GM12878 (cell line): ENCODE results near the gene ANXA10. TPM values are rescaled to one million over a fixed set of nuclear protein-coding genes. Genes with fewer than 3 reads are reported as not detected.
A peak's percentile ranks its signal among the peaks of the same experiment; 100 is the strongest.

Experiments
- ATAC-seq: fragments of 200-7000 bp; cut with Tn5 transposase; 3 replicates; pipeline ENCODE4 v1.9.1; 2020; ENCODE audit warnings: mild to moderate bottlenecking, moderate library complexity
- BruUV-seq: library from RNA; stranded (reverse); fragments of 400-500 nt; replicated peaks from 2 replicates; lab custom pipeline; 2021; lab: Mats Ljungman, UMichigan
- CTCF ChIA-PET: fragments of 300-600 bp; sonication (Branson Sonifier 250); formaldehyde crosslinking; extraction: SDS; loops from one replicate; lab custom pipeline; 2021; ENCODE audit warnings: inconsistent platforms; lab: Yijun Ruan, JAX
- POLR2A ChIA-PET: fragments of 350-600 bp; formaldehyde crosslinking; extraction: SDS; loops from one replicate; lab custom pipeline; 2021; ENCODE audit warnings: inconsistent platforms; lab: Charles Lee
- RAD21 ChIA-PET: fragments of 300-600 bp; sonication (Branson Sonifier 250); formaldehyde crosslinking; loops from one replicate; lab custom pipeline; 2023; ENCODE audit warnings: antibody characterized with exemption; ENCODE audit not compliant: unreplicated experiment; lab: Charles Lee
- SMC1A ChIA-PET: fragments of 300-600 bp; sonication (Branson Sonifier 250); formaldehyde crosslinking; loops from one replicate; lab custom pipeline; 2023; ENCODE audit not compliant: unreplicated experiment, uncharacterized antibody; lab: Charles Lee
- DNase-seq: peaks from one replicate; pipeline ENCODE4 v3.0.0-alpha.2; 2011; ENCODE audit warnings: low read depth, low spot score
- FAIRE-seq: peaks from 3 replicates; lab custom pipeline; 2011; peaks lifted over from hg19 to GRCh38; lab: Jason Lieb, UNC
- H2AFZ ChIP-seq: 2 replicates; pipeline ENCODE4 v1.6.0; 2011; ENCODE audit warnings: low read depth, low read length, control low read depth; ENCODE audit not compliant: control insufficient read depth
- H3K27ac ChIP-seq: 2 replicates; pipeline ENCODE4 v1.5.1; 2011; ENCODE audit warnings: control low read depth; ENCODE audit not compliant: control insufficient read depth, insufficient read depth
- H3K27me3 ChIP-seq, 2 experiments: replicated peaks in 1 of 2; 2 replicates each; pipeline versions ENCODE4 v1.6.0 to v1.6.1; 2011; ENCODE audit warnings: low read length in 1 of 2; ENCODE audit not compliant: control insufficient read depth in 2 of 2, insufficient read depth in 2 of 2
- H3K36me3 ChIP-seq, 2 experiments: 2 replicates each; pipeline ENCODE4 v1.5.1; 2011; ENCODE audit warnings: low read length in 1 of 2; ENCODE audit not compliant: control insufficient read depth in 2 of 2, insufficient read depth in 2 of 2
- H3K4me1 ChIP-seq: 2 replicates; pipeline ENCODE4 v1.6.1; 2011; ENCODE audit warnings: mild to moderate bottlenecking, low read length, moderate library complexity, mixed read lengths; ENCODE audit not compliant: control insufficient read depth, insufficient read depth
- H3K4me2 ChIP-seq: 2 replicates; pipeline ENCODE4 v1.6.0; 2011; ENCODE audit warnings: control low read depth; ENCODE audit not compliant: control insufficient read depth, insufficient read depth
- H3K4me3 ChIP-seq: fragments of 200-600 bp; sonication (generic); 2 replicates; pipeline ENCODE4 v1.5.1; 2016
- H3K79me2 ChIP-seq: 2 replicates; pipeline ENCODE4 v1.6.0; 2011; ENCODE audit warnings: low read length; ENCODE audit not compliant: control insufficient read depth, insufficient read depth
- H3K9ac ChIP-seq: 2 replicates; pipeline ENCODE4 v1.8.0; 2011; ENCODE audit warnings: low read length, control low read depth, mixed read lengths; ENCODE audit not compliant: control insufficient read depth, insufficient read depth
- H3K9me3 ChIP-seq: replicated peaks from 3 replicates; pipeline ENCODE4 v1.5.1; 2011; ENCODE audit warnings: mild to moderate bottlenecking, low read length; ENCODE audit not compliant: control insufficient read depth, insufficient read depth
- H4K20me1 ChIP-seq: 2 replicates; pipeline ENCODE4 v1.6.0; 2011; ENCODE audit not compliant: control insufficient read depth, insufficient read depth
- HCFC1 ChIP-seq: fragments of 150-350 bp; IDR thresholded peaks from 2 replicates; pipeline ENCODE4 v1.6.1; 2014; ENCODE audit warnings: low read length
- RAD21 ChIP-seq: IDR thresholded peaks from 2 replicates; pipeline ENCODE4 v1.6.1; 2011; ENCODE audit warnings: mild to moderate bottlenecking, low read depth, low read length, moderate library complexity; ENCODE audit not compliant: insufficient read depth
- SMC3 ChIP-seq: IDR thresholded peaks from 2 replicates; pipeline ENCODE4 v1.6.1; 2011; ENCODE audit warnings: low read length, improper control_type of control experiment, borderline replicate concordance
- SUZ12 ChIP-seq: fragments of 200-600 bp; sonication (generic); IDR thresholded peaks from one replicate; pipeline ENCODE4 v1.6.1; 2018; ENCODE audit warnings: antibody characterized with exemption, mild to moderate bottlenecking; ENCODE audit not compliant: unreplicated experiment
- WGBS: methylation state at CpG from one replicate; pipeline ENCODE4 v1.1.6; 2016; ENCODE audit warnings: low lambda C conversion rate; ENCODE audit not compliant: insufficient replicate concordance, insufficient coverage; ENCODE audit errors: missing lambda C conversion rate; 5-methylcytosine and 5-hydroxymethylcytosine counted together
- in situ Hi-C: fragments of 300-500 bp; cut with MboI; formaldehyde crosslinking; loops from 9 replicates; pipeline ENCODE4 v1.14.3; 2018; ENCODE audit warnings: mixed read lengths
- intact Hi-C: fragments of 100-400 bp; cut with micrococcal nuclease; formaldehyde crosslinking; loops from one replicate; pipeline ENCODE4 v1.14.2; 2022; ENCODE audit not compliant: unreplicated experiment
- polyA plus RNA-seq, 11 experiments: library from polyadenylated mRNA; depleted of rRNA in 4 of 11; unstranded in 6 of 11; stranded (reverse) in 5 of 11; fragments of >200 nt; fragmentation: Nextera tagmentation in 4 of 11; fragmentation: Illumina TruSeq in 1 of 11; extraction: Ambion mirVana in 4 of 11; extraction: Trizol in 1 of 11; gene quantifications; 1 replicate in 1 of 11; 2 replicates in 10 of 11; pipeline versions ENCODE4 v1.2.1 to v1.2.3, GENCODE V29; 2011 to 2016; ENCODE audit warnings: inconsistent platforms in 2 of 11, missing spikeins in 2 of 11, low read depth in 1 of 11
- total RNA-seq, 4 experiments: library from RNA; depleted of rRNA in 3 of 4; stranded (reverse); fragments of >200 nt in 3 of 4; fragmentation: Illumina TruSeq in 1 of 4; extraction: Trizol in 1 of 4; gene quantifications; 2 replicates each; pipeline versions ENCODE4 v1.2.1 to v1.2.3, GENCODE V29; 2013 to 2021
- TF ChIP-seq, protein P1 (sequence below), 3 experiments: IDR thresholded peaks in 2 of 3; conservative IDR thresholded peaks in 1 of 3; 2 replicates each; pipeline ENCODE4 v1.5.1; 2011; ENCODE audit warnings: low read depth in 3 of 3, low read length in 3 of 3, mild to moderate bottlenecking in 3 of 3, control low read depth in 2 of 3, moderate library complexity in 2 of 3, inconsistent platforms in 1 of 3, mixed read lengths in 1 of 3; ENCODE audit not compliant: control insufficient read depth in 2 of 3, insufficient read depth in 1 of 3; ENCODE audit errors: extremely low read depth in 1 of 3
- TF ChIP-seq, protein P2 (sequence below): fragments of 450-650 bp; IDR thresholded peaks from 2 replicates; pipeline ENCODE4 v1.6.1; 2017; ENCODE audit warnings: low read depth, mild to moderate bottlenecking, moderate library complexity

The ANXA10 gene
- total and polyA plus RNA-seq, 10 of the 15 experiments (the other 5 are each of a cell fraction or from before 2014, with no cell fraction given): not detected

DNA sequence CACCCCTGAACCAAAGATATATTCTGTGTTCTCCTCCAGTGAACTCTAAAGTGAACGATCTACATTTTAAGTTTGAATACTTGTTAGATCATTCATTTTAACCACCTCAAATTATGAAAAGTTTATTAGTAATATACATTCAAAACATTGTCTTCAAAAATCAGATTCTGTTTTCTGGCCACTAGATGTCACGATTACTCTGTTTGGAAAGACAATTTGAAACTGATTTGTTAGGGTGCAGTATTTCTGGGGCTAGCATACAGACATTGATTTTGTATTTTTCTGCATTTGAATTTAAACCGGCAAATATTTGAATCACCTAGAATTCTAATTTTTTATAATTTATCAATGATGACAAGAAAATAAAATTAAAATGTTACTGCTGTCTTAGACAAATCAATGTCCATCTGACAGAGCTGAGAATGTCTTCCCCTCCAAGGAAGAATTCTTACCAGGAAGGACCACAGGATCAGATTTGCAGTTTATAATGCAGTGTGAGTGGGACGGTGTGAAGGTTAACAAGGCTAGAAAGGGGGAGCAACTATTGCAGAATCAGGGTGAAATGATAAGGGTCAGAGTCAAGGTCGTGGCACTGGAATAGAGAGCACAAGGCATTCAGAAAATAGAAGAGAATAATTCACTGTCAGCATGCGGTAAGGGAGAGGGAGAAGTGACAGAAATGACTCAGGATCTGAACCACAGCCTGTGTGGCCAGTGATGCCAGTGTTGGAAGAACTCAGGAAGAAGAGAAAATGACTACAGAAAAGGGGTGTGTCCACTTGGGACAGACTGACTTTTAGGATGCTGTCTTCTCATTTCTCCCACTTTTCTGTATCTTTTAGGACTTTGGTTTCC, 91.6 kb downstream of the ANXA10 start:
- CTCF ChIA-PET: interaction anchor here (0.9 to 2.7 kb wide), 6 partner anchors 331 to 737 kb away, joined by 3 to 8 read pairs (median 6); no protein-coding TSS in a partner anchor
- 0 out of 2 replicates have a peak, but pooled peaks cover 3% of the 10 kb centered on the region for H3K4me1 ChIP-seq
- no peak overlapping the region for H2AFZ ChIP-seq
- H3K36me3 ChIP-seq: no peaks in the 10 kb centered on the region
- H3K9ac ChIP-seq: no peak overlapping the region
- peak; percentile 12 for DNase-seq
- H4K20me1 ChIP-seq: no peaks in the 10 kb centered on the region
- WGBS: 1% methylated on average over 6 of the region's 6 CpGs
- in situ Hi-C loops (loop anchor here (5.0 kb wide), 1 partner anchor 733 kb away; no protein-coding TSS in a partner anchor), intact Hi-C loops (loop anchor here (1.0 to 10.0 kb wide), 6 partner anchors 329 to 739 kb away; no protein-coding TSS in a partner anchor)
- no peak overlapping the region for H3K27ac ChIP-seq
- BruUV-seq: no TSS peak
- SMC1A ChIA-PET: interaction anchor here (0.7 to 1.3 kb wide), 5 partner anchors 401 to 738 kb away, joined by 3 read pairs; no protein-coding TSS in a partner anchor
- no peaks in the 10 kb centered on the region for H3K27me3 ChIP-seq
- no peak overlapping the region for H3K4me2 ChIP-seq
- H3K9me3 ChIP-seq: no peaks in the 10 kb centered on the region
- POLR2A ChIA-PET: no interaction called here
- RAD21 ChIA-PET: interaction anchor here (0.6 to 2.2 kb wide), 4 partner anchors 499 to 737 kb away, joined by 3 to 12 read pairs (median 3); no protein-coding TSS in a partner anchor
- TF ChIP-seq, protein P1, sequence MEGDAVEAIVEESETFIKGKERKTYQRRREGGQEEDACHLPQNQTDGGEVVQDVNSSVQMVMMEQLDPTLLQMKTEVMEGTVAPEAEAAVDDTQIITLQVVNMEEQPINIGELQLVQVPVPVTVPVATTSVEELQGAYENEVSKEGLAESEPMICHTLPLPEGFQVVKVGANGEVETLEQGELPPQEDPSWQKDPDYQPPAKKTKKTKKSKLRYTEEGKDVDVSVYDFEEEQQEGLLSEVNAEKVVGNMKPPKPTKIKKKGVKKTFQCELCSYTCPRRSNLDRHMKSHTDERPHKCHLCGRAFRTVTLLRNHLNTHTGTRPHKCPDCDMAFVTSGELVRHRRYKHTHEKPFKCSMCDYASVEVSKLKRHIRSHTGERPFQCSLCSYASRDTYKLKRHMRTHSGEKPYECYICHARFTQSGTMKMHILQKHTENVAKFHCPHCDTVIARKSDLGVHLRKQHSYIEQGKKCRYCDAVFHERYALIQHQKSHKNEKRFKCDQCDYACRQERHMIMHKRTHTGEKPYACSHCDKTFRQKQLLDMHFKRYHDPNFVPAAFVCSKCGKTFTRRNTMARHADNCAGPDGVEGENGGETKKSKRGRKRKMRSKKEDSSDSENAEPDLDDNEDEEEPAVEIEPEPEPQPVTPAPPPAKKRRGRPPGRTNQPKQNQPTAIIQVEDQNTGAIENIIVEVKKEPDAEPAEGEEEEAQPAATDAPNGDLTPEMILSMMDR (IDR thresholded peaks at IDR 0.05 in 2 of 3, conservative IDR thresholded peaks at IDR 0.05 in 1 of 3; ENCODE audit: control insufficient read depth in 2 of 3, extremely low read depth in 1 of 3, insufficient read depth in 1 of 3, low read depth in 3 of 3, low read length in 3 of 3): peak; percentile 33 to 61 (median 47); a peak in 5 of 6 replicates
- TF ChIP-seq SUZ12: no peak
- TF ChIP-seq, protein P2, sequence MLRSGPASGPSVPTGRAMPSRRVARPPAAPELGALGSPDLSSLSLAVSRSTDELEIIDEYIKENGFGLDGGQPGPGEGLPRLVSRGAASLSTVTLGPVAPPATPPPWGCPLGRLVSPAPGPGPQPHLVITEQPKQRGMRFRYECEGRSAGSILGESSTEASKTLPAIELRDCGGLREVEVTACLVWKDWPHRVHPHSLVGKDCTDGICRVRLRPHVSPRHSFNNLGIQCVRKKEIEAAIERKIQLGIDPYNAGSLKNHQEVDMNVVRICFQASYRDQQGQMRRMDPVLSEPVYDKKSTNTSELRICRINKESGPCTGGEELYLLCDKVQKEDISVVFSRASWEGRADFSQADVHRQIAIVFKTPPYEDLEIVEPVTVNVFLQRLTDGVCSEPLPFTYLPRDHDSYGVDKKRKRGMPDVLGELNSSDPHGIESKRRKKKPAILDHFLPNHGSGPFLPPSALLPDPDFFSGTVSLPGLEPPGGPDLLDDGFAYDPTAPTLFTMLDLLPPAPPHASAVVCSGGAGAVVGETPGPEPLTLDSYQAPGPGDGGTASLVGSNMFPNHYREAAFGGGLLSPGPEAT: no peak
- peak; percentile 60; the same call in 1 of the 2 replicates for TF ChIP-seq SMC3
- peak; percentile 80 for TF ChIP-seq RAD21
- TF ChIP-seq HCFC1: no peak
- TF ChIP-seq, all 136 proteins: peak for 3
- no peak overlapping the region for H3K4me3 ChIP-seq
- H3K79me2 ChIP-seq: no peaks in the 10 kb centered on the region
- ATAC-seq (peak; percentile 63), FAIRE-seq (peak; percentile 92)
